Stimulated activated CD4-positive, alpha-beta T cell treated with anti-CD3 and anti-CD28 coated beads, Interleukin-1b, Interleukin-23, amount 100 ng/mL, for 4 hours (primary cell): ENCODE results near the gene SHROOM3.
"Not testable (repeated sequence)": the region's sequence is repeated elsewhere in the genome, so short reads cannot be mapped to it uniquely, and the experiment has no call there.

Experiments
- DNase-seq, 2 donors: peaks; one replicate each; pipeline ENCODE4 v3.0.0-alpha.2; 2020; ENCODE audit warnings: low read depth in 2 of 2

SHROOM3 gene

DNA sequence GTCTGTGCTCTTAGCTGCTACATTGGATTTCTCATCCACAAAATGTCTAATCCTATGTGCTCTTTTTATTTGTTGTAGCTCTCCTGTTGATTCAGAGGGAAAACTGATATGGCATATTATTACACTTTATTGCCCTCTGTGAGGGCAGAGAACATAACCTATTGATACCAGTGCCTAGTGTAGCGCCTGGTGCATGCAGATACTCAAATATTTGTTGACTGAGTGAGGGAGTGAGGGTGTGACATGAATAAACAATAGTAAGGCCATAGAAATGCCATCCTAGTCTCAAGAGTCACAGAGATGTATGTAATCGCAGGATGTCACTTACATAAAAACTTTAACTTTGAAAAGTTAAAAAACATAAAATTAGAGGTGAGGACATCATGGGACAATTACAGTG, 159.1 kb downstream of the SHROOM3 start:
- no peak for DNase-seq

DNA sequence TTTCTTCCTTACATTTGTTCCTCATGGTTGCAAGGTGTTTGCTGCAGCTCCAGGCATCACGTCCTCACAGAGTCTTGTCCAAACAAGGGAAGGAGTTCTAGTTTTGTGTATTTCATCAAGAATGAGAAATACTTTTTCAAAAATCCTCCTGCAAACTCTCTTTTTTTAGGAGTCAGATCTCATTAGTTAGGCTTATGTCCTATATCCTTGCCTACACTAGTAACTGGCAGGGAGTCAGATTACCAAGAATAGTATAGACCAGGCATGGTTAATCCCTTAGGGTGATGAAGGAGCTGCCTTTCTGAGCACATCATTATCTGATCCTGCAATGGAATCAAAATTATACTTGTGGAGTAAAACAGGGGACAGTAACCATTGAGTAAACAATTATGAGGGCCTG, 160.4 kb downstream of the SHROOM3 start:
- DNase-seq = no peak

DNA sequence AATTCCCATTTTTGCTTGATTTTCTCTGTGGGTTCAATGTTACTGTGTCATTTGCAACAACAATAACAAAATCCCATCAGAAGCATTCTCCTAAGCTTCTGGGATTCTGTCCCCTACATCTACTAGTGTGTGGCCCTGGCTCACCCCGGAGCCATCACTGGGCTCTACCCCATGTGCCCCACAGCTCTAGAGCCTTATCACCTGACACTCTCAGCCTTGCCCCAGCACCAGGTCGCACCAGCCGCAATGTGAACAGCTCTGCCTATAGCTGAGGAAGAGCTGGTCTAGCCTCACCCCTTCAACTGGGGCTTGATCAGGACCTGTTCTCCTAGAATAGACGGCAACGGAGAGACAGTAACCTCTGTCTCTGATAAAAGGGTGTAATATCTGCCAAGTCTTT, 161.7 kb downstream of the SHROOM3 start:
- no peak for DNase-seq

DNA sequence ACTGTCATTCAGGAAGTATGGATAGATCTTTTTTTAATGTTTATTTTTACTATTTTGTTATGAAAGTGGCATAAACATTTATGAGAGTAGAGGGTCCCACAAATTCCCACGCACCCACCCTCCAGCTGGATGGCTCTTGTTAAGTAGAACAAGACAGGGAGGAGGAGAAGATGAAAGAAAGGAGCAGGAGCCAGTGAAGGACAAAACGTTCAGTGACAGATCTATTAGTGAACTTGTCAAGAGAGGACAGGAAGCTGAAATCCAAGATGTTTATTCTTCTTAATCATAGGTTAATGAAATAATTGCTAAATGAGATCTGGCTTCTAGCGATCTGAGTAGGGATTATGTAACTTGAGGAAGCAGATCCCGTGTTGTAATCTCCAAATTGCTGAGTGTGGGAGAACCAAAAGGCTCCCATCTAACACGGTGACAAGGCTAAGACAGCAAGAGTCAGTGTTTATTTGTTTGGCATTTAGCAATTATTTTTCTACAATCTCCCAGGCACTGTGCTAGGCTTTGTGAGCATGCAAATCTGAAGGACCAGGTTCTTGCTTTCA, 162.5 kb downstream of the SHROOM3 start:
- no peak for DNase-seq

DNA sequence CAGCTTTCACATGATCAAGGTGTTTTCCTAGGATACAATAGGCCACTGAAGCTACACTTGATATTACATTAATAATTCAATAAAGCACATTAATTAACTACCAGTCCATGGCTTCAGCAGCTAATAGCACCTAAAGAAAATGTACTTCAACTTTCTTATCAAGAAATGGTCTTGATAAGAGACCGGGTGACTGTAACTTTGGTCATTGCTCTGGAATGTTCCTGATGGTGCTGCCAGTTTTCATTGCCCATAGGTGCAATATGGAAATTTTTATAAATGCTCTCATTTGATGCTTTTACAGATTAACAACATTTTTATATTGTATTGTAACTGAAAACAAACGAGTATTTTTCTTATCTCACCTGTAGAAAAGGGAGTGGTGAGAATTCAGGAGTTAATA, 165.4 kb downstream of the SHROOM3 start:
- no peak for DNase-seq

DNA sequence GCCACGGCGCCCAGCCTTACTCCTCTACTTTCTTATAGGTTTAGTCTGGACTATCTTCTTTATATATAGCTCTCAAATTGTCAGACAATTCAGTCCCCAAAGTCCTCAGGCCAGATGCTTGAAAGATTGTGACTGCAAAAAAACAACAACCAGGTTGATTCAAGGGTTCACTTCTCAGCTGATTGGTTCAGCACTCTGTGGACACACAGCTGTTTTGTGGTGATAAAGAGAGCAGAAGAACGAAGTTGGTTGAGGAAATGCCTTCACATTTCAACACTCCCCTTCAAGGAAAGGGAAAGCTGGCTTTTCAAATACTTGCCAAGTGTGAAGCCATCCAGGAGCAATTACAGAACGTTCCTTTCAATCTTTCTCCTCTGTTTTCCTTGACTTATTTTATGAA, 166.8 kb downstream of the SHROOM3 start:
- no peak for DNase-seq

DNA sequence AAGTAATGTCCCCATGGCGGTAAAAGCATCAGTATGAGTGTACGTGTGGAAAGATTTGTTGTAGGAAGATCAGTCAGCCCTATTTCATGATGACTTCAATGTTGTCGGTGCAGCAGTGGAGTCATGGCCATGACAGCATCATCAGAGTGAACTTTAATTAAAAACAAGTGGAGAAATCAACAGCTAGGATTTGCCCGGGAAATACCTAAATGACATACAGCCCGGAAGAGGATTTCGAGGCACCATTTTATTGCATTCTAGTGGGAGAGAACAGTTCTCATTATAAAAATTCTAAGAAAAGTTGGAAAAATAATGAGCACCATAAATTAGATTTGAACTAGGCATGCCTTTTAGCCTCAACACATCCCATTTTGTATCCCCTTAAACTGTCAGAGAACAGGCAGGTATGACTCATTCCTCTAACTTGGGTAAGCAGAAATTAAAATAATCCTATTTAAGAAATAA, 170.1 kb downstream of the SHROOM3 start:
- no peak for DNase-seq

DNA sequence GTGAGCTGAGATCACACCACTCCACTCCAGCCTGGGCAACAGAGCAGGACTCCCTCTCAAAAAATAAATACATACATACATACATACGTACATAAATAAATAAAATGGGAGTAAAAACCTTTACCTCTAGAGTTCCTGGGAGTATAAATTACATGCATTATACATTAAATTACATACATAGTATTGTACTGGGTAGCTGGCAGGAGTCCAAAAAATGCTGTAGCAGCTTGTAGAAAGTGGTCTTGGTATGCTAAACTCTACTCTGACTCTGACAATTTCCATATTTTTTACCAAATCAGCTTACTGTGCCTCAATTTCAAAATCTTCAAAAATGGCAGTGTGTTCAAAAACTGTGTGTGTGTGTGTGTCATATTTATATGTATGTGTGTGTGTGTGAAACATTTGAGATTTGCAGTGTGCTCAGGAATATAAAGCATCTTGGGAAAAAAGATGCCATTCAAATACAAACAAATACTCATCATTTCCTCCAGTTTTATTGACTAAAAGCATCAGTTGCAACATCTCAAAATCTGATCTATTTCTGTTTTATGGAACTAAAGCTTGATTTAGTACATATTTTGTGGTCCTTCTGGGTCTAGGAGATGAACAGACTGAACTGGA, 171.7 kb downstream of the SHROOM3 start:
- DNase-seq = no peak

DNA sequence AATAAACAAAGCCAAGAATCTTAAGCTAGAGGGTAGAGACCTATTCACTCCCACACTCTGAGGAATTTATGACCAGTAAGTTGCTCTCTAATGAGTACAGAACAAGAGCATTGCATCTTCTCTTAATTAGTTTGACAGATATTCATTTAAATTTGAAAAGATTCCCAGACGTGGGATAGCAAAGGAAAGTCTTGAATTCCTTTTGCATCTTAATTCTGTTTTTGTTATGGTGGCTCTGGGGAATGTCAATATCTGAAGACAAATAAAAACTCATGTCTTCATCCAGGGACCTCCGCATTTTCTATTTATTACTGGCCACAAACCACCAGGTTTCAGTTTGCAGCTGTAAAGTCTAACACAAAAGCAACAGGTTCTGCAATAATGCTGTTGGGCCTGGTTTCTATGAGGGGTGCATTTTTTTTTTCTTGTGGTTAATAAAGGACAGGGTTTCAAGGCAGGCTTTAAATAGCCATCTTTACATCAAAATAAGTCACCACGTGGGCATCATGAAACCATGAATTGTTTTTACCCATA, 172.3 kb downstream of the SHROOM3 start:
- DNase-seq = no peak

DNA sequence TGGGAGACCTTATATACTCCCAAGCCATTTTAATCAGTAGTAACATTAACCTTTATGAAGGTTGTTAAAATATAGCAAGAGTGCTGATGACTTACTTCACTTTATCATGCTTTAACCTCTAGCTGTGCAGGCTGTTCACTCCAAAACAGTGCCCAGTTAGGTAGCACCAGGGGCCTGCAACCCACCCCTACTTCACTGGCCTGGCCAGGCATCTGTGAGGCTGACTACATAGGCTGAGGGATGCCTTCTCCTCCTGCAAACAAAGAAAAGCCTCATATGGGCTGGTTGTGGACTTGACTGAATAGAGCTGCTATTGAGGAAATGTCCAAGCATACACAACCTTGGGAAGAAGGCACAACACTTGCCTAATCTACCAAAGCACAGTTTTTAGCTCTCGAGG, 172.8 kb downstream of the SHROOM3 start:
- no peak for DNase-seq

DNA sequence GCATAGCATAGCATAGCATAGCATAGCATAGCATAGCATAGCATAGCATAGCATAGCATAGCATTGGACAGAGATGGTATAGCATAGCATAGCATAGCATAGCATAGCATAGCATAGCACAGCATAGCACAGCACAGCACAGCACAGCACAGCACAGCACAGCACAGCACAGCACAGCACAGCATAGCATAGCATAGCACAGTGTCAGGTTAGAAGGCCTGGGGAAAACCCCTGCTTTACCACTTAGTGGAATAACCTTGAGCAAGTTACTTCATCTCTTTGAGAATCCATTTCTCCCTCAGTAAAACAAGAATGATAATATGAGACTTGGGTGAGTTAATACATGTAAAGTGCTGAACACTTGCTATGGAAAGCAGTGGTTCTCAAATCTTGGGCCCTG, 173.5 kb downstream of the SHROOM3 start:
- DNase-seq = not testable (repeated sequence)

DNA sequence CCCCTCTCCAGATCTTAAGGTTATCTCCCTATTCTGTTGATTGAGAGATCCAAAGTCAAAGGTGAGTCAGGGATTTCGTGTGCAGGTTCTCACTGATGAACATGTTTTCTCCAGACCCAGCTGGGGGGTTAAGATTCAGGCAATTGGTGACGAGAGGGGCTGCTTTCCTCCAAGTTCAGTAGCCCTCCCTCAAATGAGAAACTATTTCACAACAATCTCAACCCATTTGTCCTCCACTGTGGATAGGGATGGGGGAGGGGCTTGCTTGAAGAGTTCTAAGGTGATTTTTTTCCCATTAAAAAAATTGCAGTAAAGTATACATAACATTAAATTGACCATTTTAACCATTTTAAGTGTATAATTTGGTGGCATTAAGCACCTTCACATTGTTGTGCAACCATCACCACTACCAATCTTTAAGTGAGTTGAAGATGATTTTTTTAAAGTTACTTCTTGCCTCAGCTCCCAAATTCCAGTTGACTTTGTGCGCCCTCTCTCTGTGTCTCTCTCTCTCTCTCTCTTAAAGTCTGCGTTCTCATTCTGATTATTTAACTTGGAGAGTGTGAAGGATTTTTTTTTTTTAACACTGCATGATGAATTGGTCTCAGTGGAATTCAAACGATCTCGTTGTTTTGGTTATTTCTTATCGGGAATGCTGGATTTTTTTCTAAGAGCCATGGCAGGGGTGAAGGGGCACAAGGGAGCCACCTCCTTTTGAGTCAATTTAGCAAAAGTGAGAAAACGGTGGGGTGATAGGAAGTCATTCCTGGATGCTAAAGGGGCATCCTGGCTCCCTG, 175.9 kb downstream of the SHROOM3 start:
- no peak for DNase-seq

DNA sequence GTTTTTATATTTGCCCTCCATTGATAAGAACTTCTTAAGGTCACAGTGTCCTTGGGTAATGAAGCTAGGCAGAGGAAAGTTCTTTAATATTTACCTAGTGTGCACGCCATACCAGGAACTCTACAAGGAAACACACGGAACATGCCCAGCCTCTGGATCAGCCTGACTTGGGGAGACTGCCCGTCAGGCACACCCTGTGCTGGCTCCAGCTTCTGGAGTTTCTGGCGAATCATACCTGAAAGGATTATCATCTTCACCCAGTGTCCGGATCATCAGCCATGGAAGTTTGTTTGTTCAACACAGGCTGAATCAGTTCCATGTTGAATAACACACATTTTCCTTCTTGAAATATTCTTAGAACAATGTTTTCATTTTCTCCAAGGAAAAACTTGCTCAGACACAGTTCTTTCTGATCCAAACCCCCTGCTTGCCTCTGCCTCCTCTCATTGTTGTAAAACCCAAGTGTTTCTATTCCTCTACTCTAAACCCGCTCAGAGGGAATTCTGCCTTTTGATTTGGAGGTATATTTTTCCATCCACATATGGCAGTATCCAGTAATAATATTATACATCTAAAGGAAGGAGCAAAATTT, 176.7 kb downstream of the SHROOM3 start:
- no peak for DNase-seq

DNA sequence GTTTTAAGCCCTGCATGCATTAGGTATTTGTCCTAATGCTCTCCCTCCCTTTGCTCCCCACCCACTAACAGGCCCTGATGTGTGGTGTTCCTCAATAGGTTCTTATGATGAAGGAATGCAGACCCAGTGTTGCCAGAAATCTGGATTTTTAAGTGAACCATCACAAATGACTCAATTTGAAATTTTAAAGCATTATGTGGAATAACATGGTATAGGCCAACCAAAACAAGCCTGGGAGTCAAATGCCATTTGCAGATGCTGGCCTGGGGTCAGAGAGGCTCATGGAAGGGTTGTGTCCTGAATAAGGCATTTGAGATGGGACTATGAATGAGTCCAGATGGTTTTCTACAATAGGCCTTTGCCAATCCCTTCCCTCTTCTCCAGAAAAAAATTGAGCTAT, 179.6 kb downstream of the SHROOM3 start:
- no peak for DNase-seq

DNA sequence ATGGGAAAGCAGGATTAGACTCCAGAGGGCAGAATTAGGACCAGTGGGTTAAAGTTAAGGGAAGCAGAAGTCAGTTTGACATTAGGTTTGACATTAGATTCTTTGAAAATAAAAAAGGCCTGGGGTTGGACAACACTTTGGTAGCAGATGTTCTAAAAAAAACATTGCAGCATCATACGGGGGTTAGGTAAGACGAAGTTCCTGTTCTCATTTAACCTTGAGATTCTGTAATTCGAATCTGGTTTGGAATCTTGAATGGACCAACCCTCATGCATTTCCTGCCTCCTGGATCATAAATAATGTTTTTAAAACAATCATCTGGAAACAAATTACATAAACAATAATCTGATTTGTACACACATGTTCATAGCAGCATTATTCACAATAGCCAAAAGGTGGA, 181.0 kb downstream of the SHROOM3 start:
- DNase-seq = no peak

DNA sequence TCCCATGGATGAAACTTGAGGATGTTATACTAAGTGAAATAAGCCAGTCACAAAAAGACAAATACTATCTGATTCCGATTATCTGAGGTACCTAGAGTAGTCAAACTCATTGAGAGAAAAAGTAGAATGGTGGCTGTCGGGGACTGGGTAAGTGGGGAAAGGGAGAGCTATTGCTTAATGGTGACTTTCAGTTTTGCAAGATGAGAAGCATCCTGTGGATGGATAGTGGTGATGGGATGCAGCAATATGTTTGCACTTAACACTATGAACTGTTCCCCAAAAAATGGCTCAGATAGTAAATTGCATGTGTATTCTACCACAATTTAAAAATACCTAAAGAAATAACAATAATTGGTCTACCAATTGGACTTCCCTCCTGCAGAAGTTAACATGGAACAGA, 181.5 kb downstream of the SHROOM3 start:
- DNase-seq = no peak

DNA sequence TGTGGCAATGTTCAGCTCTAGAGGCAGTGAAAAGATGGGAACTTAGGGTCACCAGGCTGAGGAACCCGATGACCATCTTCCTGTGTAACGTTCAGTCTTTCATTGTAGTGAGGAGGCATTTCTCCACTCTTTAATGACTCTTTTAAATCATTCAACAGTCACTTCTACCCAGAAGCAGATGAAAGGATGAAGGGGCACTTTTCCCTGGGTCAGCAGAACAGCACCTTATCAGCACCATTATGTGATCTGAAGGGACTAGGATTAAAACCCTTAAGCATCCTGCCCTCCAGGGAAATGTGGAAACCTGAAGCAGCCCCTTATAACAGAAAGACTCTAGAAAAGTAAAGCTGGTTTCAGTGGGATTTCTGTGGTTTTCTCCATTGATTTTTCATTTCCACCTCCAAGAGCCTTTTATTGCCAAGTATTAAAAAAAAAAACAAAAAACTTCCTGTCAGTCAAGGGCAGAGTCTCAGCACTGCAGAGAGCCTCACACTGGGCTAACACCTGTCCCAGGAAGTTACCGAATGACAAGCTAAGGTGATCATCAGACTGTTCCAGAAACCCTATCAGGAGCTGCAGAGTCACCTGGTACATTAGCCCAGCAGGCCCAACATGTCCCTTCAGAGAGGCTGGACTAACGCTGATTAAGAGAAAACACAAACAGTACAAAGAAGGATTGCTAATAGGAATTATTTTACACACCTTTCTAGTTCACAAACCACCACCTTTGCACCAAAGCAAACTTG, 185.9 kb downstream of the SHROOM3 start:
- DNase-seq = no peak

DNA sequence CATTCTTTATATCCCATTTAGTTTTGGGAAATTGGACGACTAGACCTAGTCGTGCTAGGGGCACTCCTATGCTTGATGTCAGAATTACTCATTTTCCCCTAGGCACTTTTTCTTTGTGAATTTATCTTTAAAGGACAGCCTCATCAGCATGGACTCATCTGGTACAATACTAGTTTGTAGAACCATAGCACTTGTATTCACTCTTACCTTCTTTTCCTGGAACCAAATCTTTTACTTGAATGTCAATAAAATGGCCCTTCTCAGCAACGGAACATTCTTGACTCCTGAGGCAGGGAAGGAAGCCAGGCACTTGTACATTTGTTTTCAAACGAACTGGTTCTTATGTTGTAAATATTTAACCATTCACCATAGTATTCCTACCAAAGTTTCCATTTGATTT, 187.1 kb downstream of the SHROOM3 start:
- DNase-seq = no peak

DNA sequence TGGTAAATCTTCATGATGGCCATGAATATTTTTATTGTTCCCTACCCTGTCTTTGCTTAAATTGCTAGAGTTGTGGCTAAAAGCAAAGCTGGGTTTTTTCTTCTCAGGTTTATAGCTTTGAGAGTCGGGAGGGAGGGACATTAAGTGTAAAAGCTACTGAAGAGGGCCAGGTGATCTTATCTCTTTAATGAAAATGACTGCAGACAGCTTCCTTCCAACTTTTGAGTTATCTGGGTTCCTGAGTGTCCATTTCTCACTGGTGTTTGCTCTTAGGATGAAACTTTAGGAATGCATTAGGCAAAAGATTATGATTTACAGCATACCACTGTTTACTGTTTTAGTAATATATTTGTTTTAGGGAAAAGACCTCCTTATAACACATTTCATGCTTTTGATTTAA, 187.7 kb downstream of the SHROOM3 start:
- no peak for DNase-seq

DNA sequence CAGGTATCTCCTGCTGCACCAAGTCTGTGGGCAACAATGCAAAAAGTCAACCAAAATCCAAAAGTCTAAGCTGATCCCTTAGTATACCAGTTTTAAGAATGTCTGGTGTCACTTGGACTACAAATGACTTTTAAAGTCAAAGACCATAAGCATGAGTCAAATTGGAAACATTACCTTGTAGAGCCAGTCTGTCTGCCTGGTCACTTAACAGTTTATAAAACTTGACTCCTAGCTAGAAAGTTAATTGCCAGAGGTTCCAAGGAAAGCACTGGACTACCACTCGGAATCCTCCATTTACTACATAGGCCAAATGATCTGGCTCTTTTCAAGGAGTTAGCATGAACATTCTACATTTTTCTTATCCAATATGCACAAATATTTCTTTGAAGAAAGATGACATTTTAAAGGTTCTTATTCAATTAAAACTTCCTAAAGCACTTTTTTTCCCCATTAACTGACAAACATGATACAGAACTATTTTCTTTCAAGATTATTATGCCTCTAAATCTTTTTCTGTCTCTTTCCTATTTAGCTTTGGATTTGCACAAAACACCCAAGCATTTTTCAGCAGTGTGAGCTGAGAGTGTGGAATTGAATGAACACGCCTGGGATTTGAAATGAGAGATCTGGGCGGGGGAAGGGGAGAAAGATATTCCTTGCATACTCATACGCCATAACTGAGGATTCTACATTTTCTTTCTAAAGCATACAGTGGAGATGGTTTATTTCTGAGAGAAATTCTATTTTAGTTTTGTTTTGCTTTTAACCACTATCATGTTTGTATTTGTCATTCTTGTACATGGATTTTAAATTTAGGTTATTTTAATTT, 188.4 kb downstream of the SHROOM3 start:
- no peak for DNase-seq

DNA sequence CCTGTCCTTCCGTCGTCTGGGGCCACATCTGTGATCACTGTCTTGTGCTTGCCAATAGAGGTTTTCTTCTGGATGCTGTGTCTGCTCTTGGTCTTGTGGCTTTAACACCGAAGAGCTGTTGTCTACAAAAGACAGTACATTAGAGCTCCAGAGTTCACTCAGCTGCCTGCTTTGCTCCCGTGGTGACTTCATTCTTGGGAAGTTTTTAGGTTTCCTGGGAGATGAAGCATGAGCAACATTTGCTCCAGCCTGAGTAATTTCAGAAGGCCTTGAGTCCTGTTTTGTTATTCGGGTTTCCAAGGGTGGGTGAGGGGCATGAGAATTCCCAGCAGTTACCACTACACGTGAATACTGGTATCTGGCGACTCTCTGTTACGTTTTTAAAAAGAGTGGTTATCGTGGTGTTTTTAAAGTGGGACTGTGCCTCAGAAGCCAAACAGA, 189.2 kb downstream of the SHROOM3 start:
- no peak for DNase-seq
